ENCODE data around the gene CCNL1. TPM values are rescaled to one million over a fixed set of nuclear protein-coding genes. Genes with fewer than 3 reads are reported as not detected.

The CCNL1 gene
- total and polyA plus RNA-seq, 2 donors (not counting 3 experiments of a cell fraction or from before 2014, with no cell fraction given): 119 to 137 TPM

GRCh38 chr3:157100608-157101396 is 59.1 kb downstream of the CCNL1 start:
- Histone ChIP-seq H3K9me1 (replicated peaks; ENCODE audit: control insufficient read depth, extremely low read depth, insufficient read depth, low read length) (no peaks in the 10 kb centered on the region), H4K20me1 (replicated peaks; ENCODE audit: control insufficient read depth, extremely low read depth, insufficient read depth, low read length) (no peaks in the 10 kb centered on the region), H3K4me3 (replicated peaks in 1 of 3; ENCODE audit: insufficient read depth in 1 of 3, low read depth in 1 of 3, low read length in 3 of 3) (no peak overlapping the region), H3K9me3 (replicated peaks; ENCODE audit: control insufficient read depth, insufficient read depth, low read length) (no peaks in the 10 kb centered on the region), H3K4me2 (ENCODE audit: insufficient read depth, low read length) (no peak overlapping the region), H3K4me1 (ENCODE audit: control insufficient read depth, extremely low read depth, insufficient read depth, low read length) (no peaks in the 10 kb centered on the region), H3K27me3 (ENCODE audit: control insufficient read depth in 2 of 2, insufficient read depth in 2 of 2, low read length in 2 of 2) (peaks cover 0 to 2% of the 10 kb centered on the region in 2 experiments), H3K9ac (replicated peaks; ENCODE audit: extremely low read depth, insufficient read depth, low read length) (no peak overlapping the region), H3K27ac (ENCODE audit: insufficient read depth, low read depth, low read length) (no peak overlapping the region), H3K36me3 (ENCODE audit: control insufficient read depth in 2 of 2, extremely low read depth in 1 of 2, insufficient read depth in 2 of 2, low read length in 2 of 2) (no peaks in the 10 kb centered on the region), H3K79me2 (ENCODE audit: control insufficient read depth, insufficient read depth, low read length) (no peaks in the 10 kb centered on the region), H2AFZ (ENCODE audit: low read depth, low read length) (no peak overlapping the region)
- POLR2A ChIA-PET: no interaction called here
- intact Hi-C loops (cut with micrococcal nuclease) (no loop called here), dilution Hi-C loops (cut with MboI; ENCODE audit: extremely low pct_ligation_motif_present, low sequenced_read_pairs) (no loop called here)
- CTCF ChIA-PET: interaction anchor here (2.3 kb wide), 1 partner anchor 14 kb away, joined by 8 read pairs; no protein-coding TSS in a partner anchor
- DNase-seq (ENCODE audit: low read depth, low spot score) (no peak), FAIRE-seq (no peak)
- no peak for TF ChIP-seq MAX (IDR thresholded peaks at IDR 0.05; ENCODE audit: insufficient read depth, insufficient read length)
- no peak for TF ChIP-seq POLR2AphosphoS5 (IDR thresholded peaks at IDR 0.05; ENCODE audit: insufficient read depth, low read depth, low read length)
- TF ChIP-seq CTCF (IDR thresholded peaks at IDR 0.05; ENCODE audit: extremely low read depth in 1 of 2, insufficient read depth in 1 of 2, low read depth in 1 of 2, low read length in 2 of 2): no peak
- no peak for TF ChIP-seq EZH2 (IDR thresholded peaks at IDR 0.05; ENCODE audit: borderline replicate concordance, low read depth, low read length, severe bottlenecking)
- no peak for TF ChIP-seq POLR2A (IDR thresholded peaks at IDR 0.05; ENCODE audit: low read depth, low read length)
- TF ChIP-seq FOS (IDR thresholded peaks at IDR 0.05; ENCODE audit: borderline replicate concordance, insufficient read depth, low read length): no peak
- no peak for TF ChIP-seq MYC (IDR thresholded peaks at IDR 0.05; ENCODE audit: low read depth, low read length)
- no peak for TF ChIP-seq JUN (IDR thresholded peaks at IDR 0.05; ENCODE audit: borderline replicate concordance, insufficient read depth, insufficient read length, low read depth)
- no peak for TF ChIP-seq GATA2 (IDR thresholded peaks at IDR 0.05; ENCODE audit: insufficient read depth, insufficient read length, low read depth, low read length)
- BruUV-seq (replicated peaks): no TSS peak

Data from endothelial cell of umbilical vein (primary cell).